Mucosa of descending colon (tissue), 3 donors: ENCODE results near the gene KSR2. TPM values are rescaled to one million over a fixed set of nuclear protein-coding genes. Genes with fewer than 3 reads are reported as not detected.

Experiments used
- ATAC-seq: fragments of 200-7000 bp; cut with Tn5 transposase; one replicate; pipeline ENCODE4 v1.9.1; 2020; ENCODE audit warnings: mild to moderate bottlenecking, moderate library complexity
- DNase-seq, 3 donors: peaks; one replicate each; pipeline ENCODE4 v3.0.0-alpha.2; 2020
- H3K36me3 ChIP-seq: fragments of 200-600 bp; one replicate; pipeline ENCODE4 v1.8.0; 2021; ENCODE audit warnings: low read depth, mild to moderate bottlenecking
- H3K4me1 ChIP-seq: fragments of 200-600 bp; one replicate; pipeline ENCODE4 v1.8.0; 2021; ENCODE audit warnings: low read depth, mild to moderate bottlenecking
- H3K4me3 ChIP-seq: fragments of 200-600 bp; one replicate; pipeline ENCODE4 v1.8.0; 2021; ENCODE audit warnings: mild to moderate bottlenecking
- H3K9me3 ChIP-seq: fragments of 200-600 bp; one replicate; pipeline ENCODE4 v1.8.0; 2021; ENCODE audit warnings: mild to moderate bottlenecking
- intact Hi-C, 2 donors: fragments of 100-400 bp; cut with DNase I in 1 of 2; cut with micrococcal nuclease in 1 of 2; formaldehyde crosslinking; loops; one replicate each; pipeline versions ENCODE4 v1.11.0 to v1.11.1; 2022; cut with DNase I, micrococcal nuclease
- total RNA-seq, 3 donors: library from RNA; stranded (reverse); fragmentation: NEBNext Ultra II Directional in 2 of 3; extraction: Animal tissue kit (Norgen Biotek cat#: 25700) in 2 of 3; gene quantifications; one replicate each; pipeline versions ENCODE4 v1.2.1 to v1.2.4, GENCODE V29; 2021 to 2023
- TF ChIP-seq, protein P1 (sequence below): fragments of 200-600 bp; IDR thresholded peaks from one replicate; pipeline ENCODE4 v1.8.0; 2022; ENCODE audit warnings: antibody characterized with exemption, mild to moderate bottlenecking
- donor health status: DM: no; HTN: no; CAD: no; lungs with moderate emphysema.
- donor health status: DM: no; HTN: no; CAD: no.
- donor health status: DM: no; HTN: yes; CAD: no.

Gene KSR2
- total RNA-seq, 3 donors from 2014 or later, result 1.4 to 2.8 (median 2.5) TPM

DNA sequence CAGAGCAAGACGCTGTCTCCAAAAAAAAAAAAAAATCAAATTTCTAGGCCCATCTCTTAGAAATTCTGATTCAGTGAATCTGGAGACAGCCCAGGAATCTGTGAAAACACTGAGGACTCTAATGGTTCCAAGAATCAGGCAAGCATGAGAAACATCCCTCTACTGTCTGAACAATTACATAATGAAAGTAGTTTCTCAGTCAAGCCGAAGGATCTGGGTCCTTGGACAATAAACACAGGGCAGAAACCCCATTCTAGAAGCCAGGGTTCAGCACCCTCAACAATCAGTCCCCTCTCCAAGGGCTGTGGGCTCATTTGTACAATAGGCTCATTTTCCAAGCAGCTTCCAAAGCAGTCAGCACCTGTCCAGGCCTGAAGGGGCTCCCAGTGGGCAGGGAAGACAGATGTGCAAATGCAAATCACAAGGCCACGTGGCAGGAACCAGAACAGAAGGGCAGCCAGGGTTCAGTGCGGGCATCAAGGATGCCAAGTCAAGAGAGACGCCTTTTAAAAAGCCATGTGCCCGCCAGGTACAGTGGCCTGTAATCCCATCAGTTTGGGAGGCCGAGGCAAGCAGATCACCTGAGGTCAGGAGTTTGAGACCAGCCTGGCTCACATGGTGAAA is 96.1 kb downstream of the KSR2 start:
- intact Hi-C loops, result loop anchor here (10.0 kb wide), 1 partner anchor 162 kb away; no protein-coding TSS in a partner anchor
- ATAC-seq, result no peak
- no peaks in the 10 kb centered on the region for H3K36me3 ChIP-seq
- no peak for DNase-seq
- no peaks in the 10 kb centered on the region for H3K4me1 ChIP-seq
- H3K4me3 ChIP-seq, result no peak overlapping the region
- no peaks in the 10 kb centered on the region for H3K9me3 ChIP-seq
- TF ChIP-seq, protein P1, sequence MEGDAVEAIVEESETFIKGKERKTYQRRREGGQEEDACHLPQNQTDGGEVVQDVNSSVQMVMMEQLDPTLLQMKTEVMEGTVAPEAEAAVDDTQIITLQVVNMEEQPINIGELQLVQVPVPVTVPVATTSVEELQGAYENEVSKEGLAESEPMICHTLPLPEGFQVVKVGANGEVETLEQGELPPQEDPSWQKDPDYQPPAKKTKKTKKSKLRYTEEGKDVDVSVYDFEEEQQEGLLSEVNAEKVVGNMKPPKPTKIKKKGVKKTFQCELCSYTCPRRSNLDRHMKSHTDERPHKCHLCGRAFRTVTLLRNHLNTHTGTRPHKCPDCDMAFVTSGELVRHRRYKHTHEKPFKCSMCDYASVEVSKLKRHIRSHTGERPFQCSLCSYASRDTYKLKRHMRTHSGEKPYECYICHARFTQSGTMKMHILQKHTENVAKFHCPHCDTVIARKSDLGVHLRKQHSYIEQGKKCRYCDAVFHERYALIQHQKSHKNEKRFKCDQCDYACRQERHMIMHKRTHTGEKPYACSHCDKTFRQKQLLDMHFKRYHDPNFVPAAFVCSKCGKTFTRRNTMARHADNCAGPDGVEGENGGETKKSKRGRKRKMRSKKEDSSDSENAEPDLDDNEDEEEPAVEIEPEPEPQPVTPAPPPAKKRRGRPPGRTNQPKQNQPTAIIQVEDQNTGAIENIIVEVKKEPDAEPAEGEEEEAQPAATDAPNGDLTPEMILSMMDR, result no peak

DNA sequence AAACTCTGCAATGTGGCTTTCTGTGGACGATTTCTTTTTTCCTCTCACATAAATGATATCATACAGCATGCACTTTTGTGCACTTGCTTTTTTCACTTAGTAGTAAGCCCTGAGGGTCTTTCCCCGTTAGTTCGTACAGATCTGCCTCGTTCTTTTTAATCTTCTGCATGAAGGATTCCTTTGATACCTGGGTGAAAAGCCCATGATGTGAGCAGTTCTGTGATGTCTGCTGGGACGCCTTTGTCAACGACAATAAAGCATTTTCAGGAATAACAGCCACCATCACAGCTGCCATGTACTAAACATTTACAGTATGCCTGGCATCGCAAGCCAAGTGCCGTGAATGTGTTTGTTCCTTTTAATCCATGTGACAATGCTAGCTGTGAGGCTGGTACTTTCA is 99.2 kb downstream of the KSR2 start:
- no peak for ATAC-seq
- intact Hi-C loops, result no loop called here
- Histone ChIP-seq H3K4me1 (no peaks in the 10 kb centered on the region), H3K9me3 (no peaks in the 10 kb centered on the region), H3K4me3 (no peak overlapping the region), H3K36me3 (no peaks in the 10 kb centered on the region)
- TF ChIP-seq, protein P1, result no peak
- no peak for DNase-seq

DNA sequence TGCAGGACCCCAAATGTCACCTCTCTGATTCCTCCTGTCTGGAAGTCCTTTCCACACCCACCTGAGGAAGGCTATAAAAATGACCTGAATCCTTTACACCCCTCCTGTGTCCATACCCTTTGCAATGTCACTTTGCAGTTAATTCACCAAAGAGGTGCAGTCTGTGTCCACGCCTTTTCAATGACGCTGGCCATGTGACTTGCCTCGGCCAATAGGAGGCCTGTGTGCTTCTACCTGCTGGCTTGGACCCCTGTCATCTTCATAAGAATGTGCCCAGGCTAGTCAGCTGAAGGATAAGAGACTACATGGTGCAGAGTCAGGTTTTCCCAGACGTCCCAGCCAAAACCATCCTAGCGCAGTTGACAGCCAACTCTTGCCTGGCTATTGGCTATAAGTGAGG is 101.4 kb downstream of the KSR2 start:
- ATAC-seq, result no peak
- DNase-seq, result no peak
- Histone ChIP-seq H3K4me3 (no peak overlapping the region), H3K4me1 (no peaks in the 10 kb centered on the region), H3K9me3 (no peaks in the 10 kb centered on the region), H3K36me3 (no peaks in the 10 kb centered on the region)
- TF ChIP-seq, protein P1, result no peak
- intact Hi-C loops, result no loop called here

DNA sequence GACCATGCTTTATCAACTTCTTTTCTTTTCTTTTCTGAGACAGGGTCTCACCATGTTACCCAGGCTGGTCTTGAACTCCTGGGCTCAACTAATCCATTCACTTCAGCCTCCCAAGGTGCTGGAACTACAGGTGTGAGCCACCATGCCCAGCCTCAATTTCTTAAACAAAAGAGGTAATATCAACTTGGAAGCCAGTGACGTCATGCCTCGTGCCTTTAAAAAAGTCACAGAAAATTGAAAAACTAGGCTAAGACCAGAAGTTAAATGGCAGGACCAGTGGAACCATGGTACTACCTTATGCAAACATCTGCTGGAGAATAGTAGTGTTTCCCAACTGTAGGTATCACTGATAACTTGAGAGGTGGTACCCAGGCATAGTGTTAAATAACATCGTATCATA is 103.3 kb downstream of the KSR2 start:
- Histone ChIP-seq H3K36me3 (no peaks in the 10 kb centered on the region), H3K4me1 (no peaks in the 10 kb centered on the region), H3K4me3 (no peak overlapping the region), H3K9me3 (no peaks in the 10 kb centered on the region)
- intact Hi-C loops, result no loop called here
- DNase-seq (no peak), ATAC-seq (no peak)
- TF ChIP-seq, protein P1, result no peak

DNA sequence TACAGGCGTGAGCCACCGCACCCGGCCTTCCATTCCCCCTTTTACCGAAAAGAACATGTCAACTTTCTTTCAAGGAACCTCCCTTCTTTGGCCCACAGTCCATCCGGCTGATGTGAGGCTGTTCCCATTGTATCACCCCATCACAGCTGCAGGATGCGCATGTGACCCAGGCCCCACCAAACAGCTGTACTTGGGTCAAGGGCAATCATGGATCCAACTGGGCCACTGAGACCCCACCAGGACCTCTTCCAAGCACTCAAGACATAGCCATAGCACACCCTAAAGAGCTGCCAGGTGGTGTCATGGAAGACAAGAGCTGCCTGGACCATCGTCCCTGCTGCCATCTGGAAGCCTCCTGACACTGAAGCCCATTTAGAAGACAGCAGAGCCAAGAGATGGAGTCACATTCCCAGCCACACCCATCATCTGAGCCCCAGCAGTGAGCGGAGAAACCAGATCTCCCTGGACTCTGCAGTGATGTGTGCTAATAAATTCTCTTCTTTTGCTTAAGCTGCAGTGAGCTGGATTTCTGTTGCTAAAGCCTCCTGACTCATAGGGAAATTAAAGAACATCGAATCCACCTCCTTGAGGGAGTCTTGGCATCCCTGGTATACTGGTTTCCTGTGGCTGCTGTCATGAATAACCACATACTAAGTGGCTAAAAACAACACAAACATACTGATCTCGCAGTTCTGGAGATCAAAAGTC is 105.6 kb downstream of the KSR2 start:
- Histone ChIP-seq H3K4me3 (no peak overlapping the region), H3K9me3 (no peaks in the 10 kb centered on the region), H3K36me3 (no peaks in the 10 kb centered on the region), H3K4me1 (no peaks in the 10 kb centered on the region)
- TF ChIP-seq, protein P1, result no peak
- intact Hi-C loops, result no loop called here
- ATAC-seq (no peak), DNase-seq (no peak)
